MM.1S (cell line): ENCODE measurements around the gene RNF152.

ENCODE experiments used
- EZH2 ChIP-seq: fragments of 300-600 bp; sonication (generic); optimal IDR thresholded peaks from 2 replicates; pipeline ENCODE3; 2017; ENCODE audit warnings: low read depth, mild to moderate bottlenecking, antibody characterized with exemption, low read length, mixed read lengths
- TF ChIP-seq, protein P1 (sequence below): fragments of 300-600 bp; sonication (generic); IDR thresholded peaks from 2 replicates; pipeline ENCODE4 v1.5.1; 2016; ENCODE audit warnings: antibody characterized with exemption, low read length, mixed read lengths

DNA sequence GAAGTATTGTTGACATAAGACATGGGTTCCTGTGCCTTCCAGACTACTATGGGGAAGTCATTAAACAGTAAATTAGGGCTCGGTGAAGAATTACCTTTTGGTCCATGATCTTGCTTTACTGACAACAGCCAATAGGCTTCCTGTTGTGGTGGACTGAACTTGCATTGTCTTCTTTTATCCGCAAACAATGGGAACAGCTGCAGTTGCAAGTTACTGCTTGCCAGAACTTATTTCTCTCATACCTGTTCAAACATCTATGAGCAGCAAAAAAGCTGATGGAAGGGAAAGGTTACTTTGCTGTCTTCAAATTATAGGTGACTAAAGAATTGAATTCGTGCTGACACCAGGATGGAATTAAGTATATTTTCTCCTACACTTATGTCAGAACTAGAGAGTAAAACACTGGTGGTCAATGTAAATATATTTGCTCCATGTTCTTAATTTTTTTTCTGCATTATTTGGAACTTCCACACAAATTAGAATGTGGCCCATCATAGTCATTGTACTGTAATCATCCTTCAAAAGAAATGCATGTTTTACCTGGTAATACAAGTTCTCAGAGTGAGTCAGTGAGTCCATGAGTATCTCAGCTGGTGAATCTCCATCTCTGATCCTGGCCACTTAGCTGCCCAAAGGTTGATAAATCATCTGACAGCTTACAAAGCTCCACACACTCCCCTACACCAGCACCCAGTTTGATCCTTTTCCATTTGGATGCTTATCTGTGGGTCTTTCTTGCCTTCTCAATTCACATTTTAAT is 37.3 kb upstream of the RNF152 start:
- TF ChIP-seq, protein P1, sequence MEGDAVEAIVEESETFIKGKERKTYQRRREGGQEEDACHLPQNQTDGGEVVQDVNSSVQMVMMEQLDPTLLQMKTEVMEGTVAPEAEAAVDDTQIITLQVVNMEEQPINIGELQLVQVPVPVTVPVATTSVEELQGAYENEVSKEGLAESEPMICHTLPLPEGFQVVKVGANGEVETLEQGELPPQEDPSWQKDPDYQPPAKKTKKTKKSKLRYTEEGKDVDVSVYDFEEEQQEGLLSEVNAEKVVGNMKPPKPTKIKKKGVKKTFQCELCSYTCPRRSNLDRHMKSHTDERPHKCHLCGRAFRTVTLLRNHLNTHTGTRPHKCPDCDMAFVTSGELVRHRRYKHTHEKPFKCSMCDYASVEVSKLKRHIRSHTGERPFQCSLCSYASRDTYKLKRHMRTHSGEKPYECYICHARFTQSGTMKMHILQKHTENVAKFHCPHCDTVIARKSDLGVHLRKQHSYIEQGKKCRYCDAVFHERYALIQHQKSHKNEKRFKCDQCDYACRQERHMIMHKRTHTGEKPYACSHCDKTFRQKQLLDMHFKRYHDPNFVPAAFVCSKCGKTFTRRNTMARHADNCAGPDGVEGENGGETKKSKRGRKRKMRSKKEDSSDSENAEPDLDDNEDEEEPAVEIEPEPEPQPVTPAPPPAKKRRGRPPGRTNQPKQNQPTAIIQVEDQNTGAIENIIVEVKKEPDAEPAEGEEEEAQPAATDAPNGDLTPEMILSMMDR = no peak
- TF ChIP-seq EZH2 = no peak
